T-cell (primary cell): ENCODE measurements around the gene STXBP5. TPM values are rescaled to one million over a fixed set of nuclear protein-coding genes. Genes with fewer than 3 reads are reported as not detected.

Experiments
- ATAC-seq, 4 experiments: fragments of 200-7000 bp in 3 of 4; fragments of 150-1000 bp in 1 of 4; cut with Tn5 transposase; replicated peaks in 1 of 4; 1 replicate in 3 of 4; 2 replicates in 1 of 4; pipeline ENCODE4 v1.10.0; 2021; ENCODE audit warnings: moderate library complexity in 3 of 4, mild to moderate bottlenecking in 2 of 4, moderate number of reproducible peaks in 1 of 4
- CTCF ChIA-PET, 2 donors: fragments of 300-600 bp; sonication (Branson Sonifier 250); formaldehyde crosslinking; loops; one replicate each; lab custom pipeline; 2022; ENCODE audit warnings: antibody characterized with exemption in 2 of 2; lab: Charles Lee
- POLR2A ChIA-PET, 2 donors: fragments of 300-600 bp; sonication (Branson Sonifier 250); formaldehyde crosslinking; loops; one replicate each; lab custom pipeline; 2022; ENCODE audit warnings: antibody characterized with exemption in 2 of 2; lab: Charles Lee
- DNase-seq, 35 experiments: peaks; one replicate each; pipeline versions ENCODE4 v3.0.0 to v3.0.0-alpha.2; 2013 to 2023
- H3K27ac ChIP-seq: one replicate; pipeline ENCODE4 v1.5.1; 2013; ENCODE audit warnings: low read length
- H3K27me3 ChIP-seq, 2 experiments: replicated peaks in 1 of 2; 1 replicate in 1 of 2; 2 replicates in 1 of 2; pipeline versions ENCODE4 v1.6.1 to v1.7.0; 2013; ENCODE audit warnings: low read length in 1 of 2, mixed read lengths in 1 of 2; ENCODE audit not compliant: control insufficient read depth in 2 of 2, insufficient read depth in 2 of 2; ENCODE audit errors: extremely low read depth in 1 of 2
- H3K36me3 ChIP-seq, 2 donors: 1 replicate in 1 of 2; 2 replicates in 1 of 2; pipeline versions ENCODE4 v1.6.1 to v1.7.0; 2013; ENCODE audit warnings: low read length in 1 of 2; ENCODE audit not compliant: control insufficient read depth in 2 of 2, insufficient read depth in 1 of 2; ENCODE audit errors: extremely low read depth in 1 of 2
- H3K4me1 ChIP-seq, 2 experiments: 1 replicate in 1 of 2; 2 replicates in 1 of 2; pipeline versions ENCODE4 v1.6.1 to v1.7.0; 2013; ENCODE audit warnings: low read length in 2 of 2, mixed read lengths in 1 of 2; ENCODE audit not compliant: insufficient read depth in 2 of 2, control insufficient read depth in 1 of 2; ENCODE audit errors: extremely low read depth in 1 of 2
- H3K4me3 ChIP-seq, 2 donors: 1 replicate in 1 of 2; 2 replicates in 1 of 2; pipeline versions ENCODE4 v1.5.1 to v1.7.0; 2013; ENCODE audit warnings: mild to moderate bottlenecking in 2 of 2, low read length in 1 of 2, moderate library complexity in 1 of 2; ENCODE audit not compliant: control insufficient read depth in 1 of 2; ENCODE audit errors: extremely low read depth in 1 of 2
- H3K9me3 ChIP-seq: 2 replicates; pipeline ENCODE4 v1.7.0; 2013
- H3K27ac Mint-ChIP-seq, 2 donors: one replicate each; pipeline ENCODE4 v1.8.0; 2020 to 2021; ENCODE audit warnings: mild to moderate bottlenecking in 2 of 2, mixed read lengths in 2 of 2
- H3K27me3 Mint-ChIP-seq, 2 donors: one replicate each; pipeline ENCODE4 v1.8.0; 2021 to 2022; ENCODE audit warnings: mixed read lengths in 2 of 2
- H3K36me3 Mint-ChIP-seq: one replicate; pipeline ENCODE4 v1.8.0; 2021; ENCODE audit warnings: mixed read lengths
- H3K4me1 Mint-ChIP-seq, 3 donors: one replicate each; pipeline ENCODE4 v1.8.0; 2020 to 2022; ENCODE audit warnings: mixed read lengths in 3 of 3, mild to moderate bottlenecking in 1 of 3
- H3K4me3 Mint-ChIP-seq, 3 donors: one replicate each; pipeline ENCODE4 v1.8.0; 2020 to 2022; ENCODE audit warnings: mild to moderate bottlenecking in 3 of 3, mixed read lengths in 3 of 3, moderate library complexity in 3 of 3
- H3K9me3 Mint-ChIP-seq, 3 donors: one replicate each; pipeline ENCODE4 v1.8.0; 2020 to 2022; ENCODE audit warnings: mixed read lengths in 3 of 3
- WGBS: methylation state at CpG from one replicate; pipeline ENCODE4 v1.1.5; 2013; ENCODE audit warnings: missing lambda C conversion rate; ENCODE audit not compliant: insufficient coverage; 5-methylcytosine and 5-hydroxymethylcytosine counted together
- total RNA-seq, 35 experiments: library from RNA in 6 of 35; stranded (reverse) in 6 of 35; fragments of 120-200 nt in 1 of 35; gene quantifications; one replicate each; pipeline versions ENCODE4 v1.2.1 to v1.2.4 and lab custom pipeline; 2013 to 2026

Gene STXBP5
- total RNA-seq, result 10 to 100 TPM; 24.1 to 35.4 (median 27.8) TPM
- 39.4 TPM for total RNA-seq (2013)
- 46.5 to 140 (median 82.0) reads per million in 29 experiments for total RNA-seq (lab: John Stamatoyannopoulos, UW)

GRCh38 chr6:147204060-147204785 is at the start of gene STXBP5:
Gene STXBP5, plus strand, starts transcription at chr6:147204417. Its CDS starts 116 bp downstream, at chr6:147204533.
- no peaks in the 10 kb centered on the region for H3K27me3 ChIP-seq
- peak within 1 kb of the TSS; percentile 90 to 97 for H3K4me3 ChIP-seq
- peak within 1 kb of the TSS; percentile 95 for H3K27ac ChIP-seq
- H3K4me3 Mint-ChIP-seq, result peak within 1 kb of the TSS; percentile 90 to 98 (median 93)
- H3K4me1 Mint-ChIP-seq, result peaks cover 39 to 48% (median 41%) of the 10 kb centered on the region in 3 donors
- ChIA-PET POLR2A (interaction anchor here (0.6 kb wide), 2 partner anchors 19 to 1059 kb away, joined by 3 to 4 read pairs; no protein-coding TSS in a partner anchor), CTCF (interaction anchor here in 1 of 2 donors (0.7 kb wide), 1 partner anchor 78 kb away, joined by 4 read pairs; no protein-coding TSS in a partner anchor)
- H3K27me3 Mint-ChIP-seq, result no peaks in the 10 kb centered on the region
- no peaks in the 10 kb centered on the region for H3K36me3 ChIP-seq
- no peaks in the 10 kb centered on the region for H3K9me3 Mint-ChIP-seq
- H3K4me1 ChIP-seq, result peaks cover 13 to 20% of the 10 kb centered on the region in 2 experiments
- WGBS, result under 1% methylated on average over 75 of the region's 85 CpGs
- DNase-seq (peak in 33 of 35 experiments; percentile 12 to 67 (median 30)), ATAC-seq (peak; percentile 20 to 42 (median 26))
- H3K27ac Mint-ChIP-seq, result peak within 1 kb of the TSS; percentile 97 to 98
- H3K36me3 Mint-ChIP-seq, result no peaks in the 10 kb centered on the region
- no peaks in the 10 kb centered on the region for H3K9me3 ChIP-seq

- Histone ChIP-seq H3K27ac (no peak overlapping the region), H3K27me3 (no peaks in the 10 kb centered on the region), H3K4me3 (no peak overlapping the region), H3K36me3 (no peaks in the 10 kb centered on the region), H3K4me1 (no peaks in the 10 kb centered on the region), H3K9me3 (no peaks in the 10 kb centered on the region)
- Mint-ChIP-seq H3K27me3 (peaks cover 0 to 4% of the 10 kb centered on the region in 2 donors), H3K36me3 (no peaks in the 10 kb centered on the region), H3K9me3 (no peaks in the 10 kb centered on the region), H3K27ac (no peak overlapping the region), H3K4me1 (peaks cover 0 to 8% (median 0%) of the 10 kb centered on the region in 3 donors), H3K4me3 (no peak overlapping the region)
- POLR2A ChIA-PET, result no interaction called here
- CTCF ChIA-PET, result no interaction called here
- no CpG with 5 or more reads among the region's 1 CpG for WGBS
- ATAC-seq (no peak), DNase-seq (no peak)
These were observed 49.8 kb upstream of the STXBP5 start for GRCh38 chr6:147154454-147154853.

GRCh38 chr6:147156218-147156617 is 48.0 kb upstream of the STXBP5 start:
- DNase-seq (peak in 1 of 35 experiments; percentile 9), ATAC-seq (peak in 1 of 4 experiments; percentile 24)
- no peaks in the 10 kb centered on the region for H3K27me3 ChIP-seq
- no peaks in the 10 kb centered on the region for H3K9me3 Mint-ChIP-seq
- H3K36me3 ChIP-seq, result no peaks in the 10 kb centered on the region
- H3K9me3 ChIP-seq, result no peaks in the 10 kb centered on the region
- H3K27me3 Mint-ChIP-seq, result peaks cover 0 to 7% of the 10 kb centered on the region in 2 donors
- no peak overlapping the region for H3K27ac ChIP-seq
- no peak overlapping the region for H3K27ac Mint-ChIP-seq
- H3K36me3 Mint-ChIP-seq, result no peaks in the 10 kb centered on the region
- no peaks in the 10 kb centered on the region for H3K4me1 ChIP-seq
- ChIA-PET CTCF (no interaction called here), POLR2A (interaction anchor here in 1 of 2 donors (0.6 kb wide), 1 partner anchor 22 kb away, joined by 4 read pairs; no protein-coding TSS in a partner anchor)
- no peak overlapping the region for H3K4me3 ChIP-seq
- H3K4me1 Mint-ChIP-seq, result peaks cover 0 to 8% (median 0%) of the 10 kb centered on the region in 3 donors
- no peak overlapping the region for H3K4me3 Mint-ChIP-seq

GRCh38 chr6:147156799-147157382 is 47.3 kb upstream of the STXBP5 start:
- CTCF ChIA-PET, result no interaction called here
- no peaks in the 10 kb centered on the region for H3K9me3 ChIP-seq
- H3K27ac Mint-ChIP-seq, result no peak overlapping the region
- no peaks in the 10 kb centered on the region for H3K36me3 Mint-ChIP-seq
- WGBS, result 60% methylated on average over 1 of the region's 4 CpGs
- H3K4me1 Mint-ChIP-seq, result peaks cover 0 to 8% (median 0%) of the 10 kb centered on the region in 3 donors
- no peak for ATAC-seq
- H3K9me3 Mint-ChIP-seq, result no peaks in the 10 kb centered on the region
- no peak for DNase-seq
- H3K27me3 ChIP-seq, result no peaks in the 10 kb centered on the region
- POLR2A ChIA-PET, result interaction anchor here in 1 of 2 donors (0.6 kb wide), 1 partner anchor 23 kb away, joined by 4 read pairs; no protein-coding TSS in a partner anchor
- H3K4me3 Mint-ChIP-seq, result no peak overlapping the region
- H3K4me3 ChIP-seq, result no peak overlapping the region
- H3K27ac ChIP-seq, result no peak overlapping the region
- no peaks in the 10 kb centered on the region for H3K4me1 ChIP-seq
- H3K27me3 Mint-ChIP-seq, result peaks cover 0 to 7% of the 10 kb centered on the region in 2 donors
- no peaks in the 10 kb centered on the region for H3K36me3 ChIP-seq

GRCh38 chr6:147157930-147158329 is 46.3 kb upstream of the STXBP5 start:
- Mint-ChIP-seq H3K27ac (no peak overlapping the region), H3K4me3 (no peak overlapping the region)
- POLR2A ChIA-PET, result no interaction called here

GRCh38 chr6:147158881-147159280 is 45.3 kb upstream of the STXBP5 start:
- no peaks in the 10 kb centered on the region for H3K9me3 Mint-ChIP-seq
- no CpG with 5 or more reads among the region's 2 CpGs for WGBS
- Histone ChIP-seq H3K9me3 (no peaks in the 10 kb centered on the region), H3K4me3 (no peak overlapping the region), H3K27me3 (no peaks in the 10 kb centered on the region), H3K27ac (no peak overlapping the region), H3K36me3 (no peaks in the 10 kb centered on the region), H3K4me1 (no peaks in the 10 kb centered on the region)
- peaks cover 0 to 7% of the 10 kb centered on the region in 2 donors for H3K27me3 Mint-ChIP-seq
- ChIA-PET CTCF (no interaction called here), POLR2A (no interaction called here)
- no peaks in the 10 kb centered on the region for H3K36me3 Mint-ChIP-seq
- no peak for DNase-seq
- peaks cover 0 to 8% (median 0%) of the 10 kb centered on the region in 3 donors for H3K4me1 Mint-ChIP-seq
- ATAC-seq, result no peak
- H3K27ac Mint-ChIP-seq, result no peak overlapping the region
- H3K4me3 Mint-ChIP-seq, result no peak overlapping the region

More at GRCh38 chr6:147157930-147158329, 46.3 kb upstream of the STXBP5 start:
- no CpG with 5 or more reads among the region's 2 CpGs for WGBS
- Histone ChIP-seq H3K4me1 (no peaks in the 10 kb centered on the region), H3K36me3 (no peaks in the 10 kb centered on the region), H3K27ac (no peak overlapping the region), H3K27me3 (no peaks in the 10 kb centered on the region), H3K9me3 (no peaks in the 10 kb centered on the region), H3K4me3 (no peak overlapping the region)
- H3K9me3 Mint-ChIP-seq, result no peaks in the 10 kb centered on the region
- no peak for ATAC-seq
- no peak for DNase-seq
- peaks cover 0 to 8% (median 0%) of the 10 kb centered on the region in 3 donors for H3K4me1 Mint-ChIP-seq
- H3K27me3 Mint-ChIP-seq, result peaks cover 0 to 7% of the 10 kb centered on the region in 2 donors
- CTCF ChIA-PET, result no interaction called here
- no peaks in the 10 kb centered on the region for H3K36me3 Mint-ChIP-seq
